ENCODE measurements around the gene PRR33. TPM values are rescaled to one million over a fixed set of nuclear protein-coding genes. Genes with fewer than 3 reads are reported as not detected.

Gene PRR33
- total and polyA plus RNA-seq, 2 donors (not counting 1 experiment from before 2014, with no cell fraction given): not detected

- Histone ChIP-seq H4K20me1 (ENCODE audit: control insufficient read depth, extremely low read depth, insufficient read depth, low read length) (no peaks in the 10 kb centered on the region), H3K79me2 (ENCODE audit: control insufficient read depth, insufficient read depth, low read length) (no peaks in the 10 kb centered on the region), H3K4me2 (ENCODE audit: extremely low read depth, insufficient read depth, low read length) (no peak overlapping the region), H3K9ac (ENCODE audit: insufficient read depth, low read length) (no peak overlapping the region), H3K36me3 (ENCODE audit: control insufficient read depth, insufficient read depth, low read length) (no peaks in the 10 kb centered on the region), H3K4me3 (replicated peaks in 1 of 4; ENCODE audit: control extremely low read depth in 1 of 4, insufficient read depth in 1 of 4, low read depth in 3 of 4, low read length in 4 of 4) (no peak overlapping the region), H3K9me3 (ENCODE audit: control insufficient read depth, insufficient read depth, low read depth, low read length) (no peaks in the 10 kb centered on the region), H3K27me3 (ENCODE audit: control insufficient read depth, insufficient read depth, low read length) (no peaks in the 10 kb centered on the region), H2AFZ (ENCODE audit: low read length) (no peak overlapping the region), H3K27ac (ENCODE audit: insufficient read depth, low read length) (no peak overlapping the region), H3K4me1 (ENCODE audit: control insufficient read depth, extremely low read depth, insufficient read depth, low read length) (no peaks in the 10 kb centered on the region)
- DNase-seq (ENCODE audit: low read depth in 2 of 2): no peak
- TF ChIP-seq, protein P1, sequence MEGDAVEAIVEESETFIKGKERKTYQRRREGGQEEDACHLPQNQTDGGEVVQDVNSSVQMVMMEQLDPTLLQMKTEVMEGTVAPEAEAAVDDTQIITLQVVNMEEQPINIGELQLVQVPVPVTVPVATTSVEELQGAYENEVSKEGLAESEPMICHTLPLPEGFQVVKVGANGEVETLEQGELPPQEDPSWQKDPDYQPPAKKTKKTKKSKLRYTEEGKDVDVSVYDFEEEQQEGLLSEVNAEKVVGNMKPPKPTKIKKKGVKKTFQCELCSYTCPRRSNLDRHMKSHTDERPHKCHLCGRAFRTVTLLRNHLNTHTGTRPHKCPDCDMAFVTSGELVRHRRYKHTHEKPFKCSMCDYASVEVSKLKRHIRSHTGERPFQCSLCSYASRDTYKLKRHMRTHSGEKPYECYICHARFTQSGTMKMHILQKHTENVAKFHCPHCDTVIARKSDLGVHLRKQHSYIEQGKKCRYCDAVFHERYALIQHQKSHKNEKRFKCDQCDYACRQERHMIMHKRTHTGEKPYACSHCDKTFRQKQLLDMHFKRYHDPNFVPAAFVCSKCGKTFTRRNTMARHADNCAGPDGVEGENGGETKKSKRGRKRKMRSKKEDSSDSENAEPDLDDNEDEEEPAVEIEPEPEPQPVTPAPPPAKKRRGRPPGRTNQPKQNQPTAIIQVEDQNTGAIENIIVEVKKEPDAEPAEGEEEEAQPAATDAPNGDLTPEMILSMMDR (conservative IDR thresholded peaks at IDR 0.05 in 1 of 2, IDR thresholded peaks at IDR 0.05 in 1 of 2; ENCODE audit: low read depth in 1 of 2, low read length in 2 of 2): no peak
- TF ChIP-seq EZH2 (IDR thresholded peaks at IDR 0.05; ENCODE audit: low read length, missing control alignments): no peak
These were observed 29.3 kb upstream of the PRR33 start for GRCh38 chr11:1920909-1921573.

DNA sequence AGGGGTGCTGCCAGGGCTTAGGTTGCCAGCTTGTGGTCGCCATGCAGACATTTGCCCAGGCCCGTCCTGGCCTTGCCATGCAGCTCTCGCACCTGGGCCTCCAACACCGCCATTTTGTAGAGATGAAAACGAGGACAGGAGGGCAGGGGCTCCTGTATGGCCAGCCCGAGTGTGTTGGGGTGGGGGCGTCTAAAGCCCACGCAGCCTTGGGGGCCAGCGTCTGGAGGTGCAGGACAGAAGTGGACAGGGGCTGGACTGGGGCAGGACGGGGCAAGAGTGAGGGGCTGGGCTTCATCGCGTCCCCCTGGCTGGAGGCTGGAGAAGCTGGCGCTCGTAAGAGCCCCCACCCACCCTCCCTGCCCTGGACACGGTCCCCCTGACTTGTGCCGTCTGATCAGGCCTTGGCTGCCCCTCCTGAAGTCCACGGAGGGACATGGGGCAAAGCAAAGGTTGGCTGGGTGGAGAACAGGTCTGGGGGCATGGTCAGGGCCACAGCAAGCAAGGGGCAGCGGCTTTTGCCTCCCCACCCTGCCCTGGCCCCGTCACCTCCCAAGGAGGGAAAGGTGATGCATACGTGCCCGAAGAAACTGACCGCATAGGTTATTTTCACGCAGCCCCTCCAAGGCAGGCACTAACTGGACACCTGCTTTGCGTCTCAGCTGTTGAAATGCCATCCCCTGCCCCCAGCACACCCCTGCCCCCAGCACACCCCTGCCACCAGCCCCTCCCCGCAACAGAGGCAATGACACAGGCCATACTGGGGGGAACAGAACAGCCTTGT, 28.6 kb upstream of the PRR33 start:
- Histone ChIP-seq H3K36me3 (ENCODE audit: control insufficient read depth, insufficient read depth, low read length) (no peaks in the 10 kb centered on the region), H3K4me1 (ENCODE audit: control insufficient read depth, extremely low read depth, insufficient read depth, low read length) (no peaks in the 10 kb centered on the region), H3K9ac (ENCODE audit: insufficient read depth, low read length) (no peak overlapping the region), H2AFZ (ENCODE audit: low read length) (no peak overlapping the region), H4K20me1 (ENCODE audit: control insufficient read depth, extremely low read depth, insufficient read depth, low read length) (no peaks in the 10 kb centered on the region), H3K79me2 (ENCODE audit: control insufficient read depth, insufficient read depth, low read length) (no peaks in the 10 kb centered on the region), H3K4me3 (replicated peaks in 1 of 4; ENCODE audit: control extremely low read depth in 1 of 4, insufficient read depth in 1 of 4, low read depth in 3 of 4, low read length in 4 of 4) (no peak overlapping the region), H3K4me2 (ENCODE audit: extremely low read depth, insufficient read depth, low read length) (no peak overlapping the region), H3K27me3 (ENCODE audit: control insufficient read depth, insufficient read depth, low read length) (no peaks in the 10 kb centered on the region), H3K27ac (ENCODE audit: insufficient read depth, low read length) (no peak overlapping the region), H3K9me3 (ENCODE audit: control insufficient read depth, insufficient read depth, low read depth, low read length) (no peaks in the 10 kb centered on the region)
- no peak for DNase-seq (ENCODE audit: low read depth in 2 of 2)
- no peak for TF ChIP-seq EZH2 (IDR thresholded peaks at IDR 0.05; ENCODE audit: low read length, missing control alignments)
- TF ChIP-seq, protein P1 (conservative IDR thresholded peaks at IDR 0.05 in 1 of 2, IDR thresholded peaks at IDR 0.05 in 1 of 2; ENCODE audit: low read depth in 1 of 2, low read length in 2 of 2): no peak

DNA sequence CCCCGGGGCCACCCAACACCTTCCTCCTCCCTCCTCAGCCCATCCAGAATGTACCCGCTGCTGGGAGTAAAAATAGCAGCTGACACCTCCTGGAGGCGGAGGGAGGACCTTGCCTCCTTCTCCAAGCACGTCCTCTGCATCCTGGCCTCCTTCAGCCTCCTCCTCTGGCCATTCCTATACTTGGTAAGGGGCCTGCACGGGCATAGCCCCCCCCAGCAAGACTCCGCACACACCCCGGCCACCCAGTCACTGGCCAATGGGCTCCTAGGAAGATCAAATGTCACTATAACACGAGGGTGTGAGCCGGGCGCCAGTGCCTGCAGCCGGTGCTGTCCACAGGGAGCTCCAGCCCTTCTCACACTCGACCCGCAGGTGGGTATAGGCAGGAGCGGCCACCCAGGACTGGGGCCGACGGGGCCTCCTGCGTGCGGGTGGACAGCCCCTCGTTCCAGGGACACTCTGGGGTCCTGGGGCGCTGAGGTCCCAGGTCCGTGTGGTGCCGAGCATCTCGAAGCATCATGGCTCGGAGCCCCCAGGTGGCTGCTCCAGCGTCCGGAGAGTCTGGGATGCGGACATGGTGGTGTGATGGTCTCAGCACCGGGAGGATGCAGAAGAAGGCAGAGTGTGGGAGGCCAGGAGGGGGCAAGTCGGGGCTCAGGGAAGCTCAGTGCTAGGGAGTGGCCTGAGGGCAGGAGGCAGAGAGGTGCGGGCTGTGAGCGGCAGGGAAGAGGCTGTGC, 27.9 kb upstream of the PRR33 start, which contains the start of gene TNNT3:
Gene TNNT3, plus strand, starts transcription at position 313 of the 737 bp plus-strand sequence. CDS start 3,172 bp downstream, outside the sequence.
- TF ChIP-seq EZH2 (IDR thresholded peaks at IDR 0.05; ENCODE audit: low read length, missing control alignments): no peak
- TF ChIP-seq, protein P1 (conservative IDR thresholded peaks at IDR 0.05 in 1 of 2, IDR thresholded peaks at IDR 0.05 in 1 of 2; ENCODE audit: low read depth in 1 of 2, low read length in 2 of 2): no peak
- Histone ChIP-seq H3K9me3 (ENCODE audit: control insufficient read depth, insufficient read depth, low read depth, low read length) (no peaks in the 10 kb centered on the region), H3K36me3 (ENCODE audit: control insufficient read depth, insufficient read depth, low read length) (no peaks in the 10 kb centered on the region), H3K4me1 (ENCODE audit: control insufficient read depth, extremely low read depth, insufficient read depth, low read length) (no peaks in the 10 kb centered on the region), H3K27me3 (ENCODE audit: control insufficient read depth, insufficient read depth, low read length) (no peaks in the 10 kb centered on the region), H3K4me3 (replicated peaks in 1 of 4; ENCODE audit: control extremely low read depth in 1 of 4, insufficient read depth in 1 of 4, low read depth in 3 of 4, low read length in 4 of 4) (no peak within 1 kb of the TSS), H3K9ac (ENCODE audit: insufficient read depth, low read length) (no peak within 1 kb of the TSS), H2AFZ (ENCODE audit: low read length) (no peak within 1 kb of the TSS), H4K20me1 (ENCODE audit: control insufficient read depth, extremely low read depth, insufficient read depth, low read length) (no peaks in the 10 kb centered on the region), H3K27ac (ENCODE audit: insufficient read depth, low read length) (no peak within 1 kb of the TSS), H3K4me2 (ENCODE audit: extremely low read depth, insufficient read depth, low read length) (no peak within 1 kb of the TSS), H3K79me2 (ENCODE audit: control insufficient read depth, insufficient read depth, low read length) (no peaks in the 10 kb centered on the region)
- no peak for DNase-seq (ENCODE audit: low read depth in 2 of 2)

Data from fibroblast of lung (primary cell).